HG03103 (cell line): ENCODE measurements around the gene DDR2.
"Not testable (repeated sequence)": the region's sequence is repeated elsewhere in the genome, so short reads cannot be mapped to it uniquely, and the experiment has no call there.

Experiments used
- ATAC-seq: cut with Tn5 transposase; IDR thresholded peaks from one replicate; pipeline ENCODE4 v1.9.1; 2021; ENCODE audit warnings: low read depth; ENCODE audit not compliant: unreplicated experiment

Gene DDR2

GRCh38 chr1:162717548-162718184, 85.4 kb downstream of the DDR2 start:
- ATAC-seq, result no peak

- ATAC-seq, result no peak
Measured at GRCh38 chr1:162719678-162720077, 87.4 kb downstream of the DDR2 start.

GRCh38 chr1:162720996-162721395, 88.7 kb downstream of the DDR2 start:
- ATAC-seq, result no peak

GRCh38 chr1:162721471-162721870, 89.2 kb downstream of the DDR2 start:
- ATAC-seq, result no peak

GRCh38 chr1:162722036-162722435, 89.8 kb downstream of the DDR2 start:
- ATAC-seq, result no peak

- ATAC-seq, result no peak
Measured at GRCh38 chr1:162724583-162725120, 92.4 kb downstream of the DDR2 start.

- no peak for ATAC-seq
Measured at GRCh38 chr1:162725301-162725837, 93.1 kb downstream of the DDR2 start.

GRCh38 chr1:162726555-162726954, 94.3 kb downstream of the DDR2 start:
- no peak for ATAC-seq

- not testable (repeated sequence) for ATAC-seq
Measured at GRCh38 chr1:162727493-162727892, 95.2 kb downstream of the DDR2 start.

- no peak for ATAC-seq
Measured at GRCh38 chr1:162728573-162728972, 96.3 kb downstream of the DDR2 start.

GRCh38 chr1:162729195-162729774, 97.0 kb downstream of the DDR2 start:
- ATAC-seq, result not testable (repeated sequence)

GRCh38 chr1:162732094-162732493, 99.8 kb downstream of the DDR2 start:
- ATAC-seq, result no peak

GRCh38 chr1:162732566-162733335, 100.5 kb downstream of the DDR2 start:
- no peak for ATAC-seq

- ATAC-seq, result no peak
Measured at GRCh38 chr1:162733336-162733590, 101.0 kb downstream of the DDR2 start.

GRCh38 chr1:162734047-162734446, 101.8 kb downstream of the DDR2 start:
- ATAC-seq, result no peak

GRCh38 chr1:162736184-162736583, 103.9 kb downstream of the DDR2 start:
- no peak for ATAC-seq

- peak; percentile 79 for ATAC-seq
Measured at GRCh38 chr1:162736633-162737067, 104.4 kb downstream of the DDR2 start.

GRCh38 chr1:162740755-162741154, 108.5 kb downstream of the DDR2 start:
- no peak for ATAC-seq

GRCh38 chr1:162741574-162741973, 109.3 kb downstream of the DDR2 start:
- no peak for ATAC-seq

GRCh38 chr1:162746264-162746942, 114.1 kb downstream of the DDR2 start:
- ATAC-seq, result not testable (repeated sequence)
